HepG2 (cell line): ENCODE data around the gene B4GALT5. TPM values are rescaled to one million over a fixed set of nuclear protein-coding genes. Genes with fewer than 3 reads are reported as not detected.

ENCODE experiments used
- ATAC-seq: fragments of 200-7000 bp; cut with Tn5 transposase; 3 replicates; pipeline ENCODE4 v1.9.1; 2020; ENCODE audit warnings: mild to moderate bottlenecking, moderate library complexity
- BruUV-seq: library from RNA; stranded (reverse); fragments of 400-500 nt; replicated peaks from 2 replicates; lab custom pipeline; 2021; lab: Mats Ljungman, UMichigan
- CTCF ChIA-PET: fragments of 300-600 bp; formaldehyde crosslinking; extraction: SDS; loops from one replicate; lab custom pipeline; 2021; ENCODE audit warnings: low total read pairs, inconsistent platforms, low intra/inter-chr PET ratio; lab: Yijun Ruan, JAX
- POLR2A ChIA-PET: fragments of 350-600 bp; sonication (Branson Sonifier 250); formaldehyde crosslinking; loops from one replicate; lab custom pipeline; 2020; ENCODE audit warnings: antibody characterized with exemption, inconsistent platforms; lab: Yijun Ruan, JAX
- DNase-seq: peaks from one replicate; pipeline ENCODE4 v3.0.0-alpha.2; 2015; ENCODE audit warnings: low spot score
- FAIRE-seq: peaks from 3 replicates; lab custom pipeline; 2011; peaks lifted over from hg19 to GRCh38; lab: Jason Lieb, UNC
- H2AFZ ChIP-seq: one replicate; pipeline ENCODE4 v1.6.1; 2011; ENCODE audit warnings: low read length, inconsistent platforms
- H3K27ac ChIP-seq: fragments of 300-600 bp; 3 replicates; pipeline ENCODE4 v1.8.0; 2011; ENCODE audit warnings: mixed run types, mild to moderate bottlenecking, mixed read lengths, low read length, inconsistent platforms; ENCODE audit not compliant: insufficient read depth; ENCODE audit errors: extremely low read length
- H3K27me3 ChIP-seq, 2 experiments: fragments of 200-600 bp in 1 of 2; 2 replicates in 1 of 2; 3 replicates in 1 of 2; pipeline versions ENCODE4 v1.6.0 to v1.8.0; 2011; ENCODE audit warnings: low read length in 2 of 2, mild to moderate bottlenecking in 2 of 2, moderate library complexity in 2 of 2, inconsistent platforms in 1 of 2; ENCODE audit not compliant: insufficient read depth in 2 of 2, control insufficient read depth in 1 of 2
- H3K36me3 ChIP-seq, 2 experiments: fragments of 200-600 bp in 1 of 2; replicated peaks in 1 of 2; 2 replicates in 1 of 2; 3 replicates in 1 of 2; pipeline versions ENCODE4 v1.5.1 to v1.8.0; 2011; ENCODE audit warnings: low read length in 2 of 2, inconsistent platforms in 1 of 2; ENCODE audit not compliant: insufficient read depth in 2 of 2, control insufficient read depth in 1 of 2
- H3K4me1 ChIP-seq: 2 replicates; pipeline ENCODE4 v1.5.1; 2012; ENCODE audit warnings: low read length, inconsistent platforms; ENCODE audit not compliant: insufficient read depth
- H3K4me2 ChIP-seq: 2 replicates; pipeline ENCODE4 v1.6.0; 2011; ENCODE audit warnings: low read depth, low read length, inconsistent platforms
- H3K4me3 ChIP-seq, 3 experiments: fragments of 200-600 bp in 1 of 3; sonication (generic), shearing (Covaris generic) in 1 of 3; replicated peaks in 1 of 3; 2 replicates each; pipeline ENCODE4 v1.5.1; 2011 to 2016; ENCODE audit warnings: low read length in 3 of 3, inconsistent platforms in 2 of 3, low read depth in 2 of 3, mild to moderate bottlenecking in 2 of 3, control low read depth in 1 of 3, mixed read lengths in 1 of 3; ENCODE audit not compliant: insufficient read depth in 1 of 3
- H3K79me2 ChIP-seq: one replicate; pipeline ENCODE4 v1.6.1; 2011; ENCODE audit warnings: low read length, inconsistent platforms; ENCODE audit not compliant: insufficient read depth
- H3K9ac ChIP-seq: 2 replicates; pipeline ENCODE4 v1.6.0; 2011; ENCODE audit warnings: mild to moderate bottlenecking, low read depth, low read length, inconsistent platforms; ENCODE audit not compliant: insufficient read depth
- H3K9me3 ChIP-seq: 2 replicates; pipeline ENCODE4 v1.5.1; 2012; ENCODE audit warnings: mild to moderate bottlenecking, low read length
- H4K20me1 ChIP-seq: 2 replicates; pipeline ENCODE4 v1.6.0; 2011; ENCODE audit warnings: inconsistent platforms, mild to moderate bottlenecking, low read length, moderate library complexity; ENCODE audit not compliant: insufficient read depth
- ARID4A ChIP-seq: sonication (generic); formaldehyde crosslinking; IDR thresholded peaks from 2 replicates; pipeline ENCODE4 v1.5.0; 2020; ENCODE audit warnings: mild to moderate bottlenecking, missing genetic modification reagents, borderline replicate concordance
- CHD4 ChIP-seq: fragments of 200-600 bp; sonication (generic); IDR thresholded peaks from 2 replicates; pipeline ENCODE4 v1.7.0; 2017; ENCODE audit warnings: mild to moderate bottlenecking, low read length, borderline replicate concordance
- FOXA3 ChIP-seq: IDR thresholded peaks from 2 replicates; pipeline ENCODE4 v1.6.1; 2016; ENCODE audit warnings: missing genetic modification reagents, missing compliant biosample characterization
- FOXC1 ChIP-seq: sonication (generic); formaldehyde crosslinking; IDR thresholded peaks from 2 replicates; pipeline ENCODE4 v1.8.0; 2022; ENCODE audit warnings: mild to moderate bottlenecking, missing genetic modification reagents, borderline replicate concordance
- ZNF501 ChIP-seq: sonication (generic); formaldehyde crosslinking; IDR thresholded peaks from 2 replicates; pipeline ENCODE4 v1.5.1; 2020; ENCODE audit warnings: mild to moderate bottlenecking, moderate library complexity, missing genetic modification reagents
- WGBS: methylation state at CpG from one replicate; pipeline ENCODE4 v1.1.6; 2017; ENCODE audit warnings: low lambda C conversion rate; 5-methylcytosine and 5-hydroxymethylcytosine counted together
- in situ Hi-C: cut with HindIII; loops from 2 replicates; pipeline ENCODE4 v1.10.0; 2017; ENCODE audit warnings: low pct_unique_long_range_greater_than_20kb; ENCODE audit not compliant: extremely low pct_ligation_motif_present
- intact Hi-C: fragments of 100-400 bp; cut with micrococcal nuclease; formaldehyde crosslinking; loops from one replicate; pipeline ENCODE4 v1.10.0; 2022; ENCODE audit not compliant: unreplicated experiment
- polyA plus RNA-seq, 8 experiments: library from polyadenylated mRNA; depleted of rRNA in 3 of 8; stranded (reverse) in 7 of 8; unstranded in 1 of 8; fragments of >200 nt; fragmentation: Illumina TruSeq in 4 of 8; extraction: Trizol in 4 of 8; gene quantifications; 2 replicates each; pipeline versions ENCODE4 v1.2.1 to v1.2.3, GENCODE V29; 2011 to 2016; ENCODE audit warnings: low read depth in 4 of 8, missing spikeins in 1 of 8, mixed read lengths in 1 of 8; ENCODE audit not compliant: insufficient read depth in 1 of 8
- total RNA-seq, 5 experiments: library from RNA; depleted of rRNA; stranded (reverse); fragments of >200 nt; fragmentation: Illumina TruSeq; extraction: Trizol; gene quantifications; 2 replicates each; pipeline ENCODE4 v1.2.3, GENCODE V29; 2016; ENCODE audit warnings: low read depth in 1 of 5
- TF ChIP-seq, protein P1 (sequence below): sonication (generic); formaldehyde crosslinking; conservative IDR thresholded peaks from 2 replicates; pipeline ENCODE4 v1.4.0; 2020; ENCODE audit warnings: mild to moderate bottlenecking, missing genetic modification reagents, moderate library complexity
- TF ChIP-seq, protein P2 (sequence below): sonication (generic); formaldehyde crosslinking; IDR thresholded peaks from 2 replicates; pipeline ENCODE4 v1.5.1; 2020; ENCODE audit warnings: mild to moderate bottlenecking, missing genetic modification reagents, moderate library complexity

The B4GALT5 gene
- total and polyA plus RNA-seq, 2 of the 13 experiments (the other 11 are each of a cell fraction or from before 2014, with no cell fraction given): 27.3 to 30.9 TPM

DNA sequence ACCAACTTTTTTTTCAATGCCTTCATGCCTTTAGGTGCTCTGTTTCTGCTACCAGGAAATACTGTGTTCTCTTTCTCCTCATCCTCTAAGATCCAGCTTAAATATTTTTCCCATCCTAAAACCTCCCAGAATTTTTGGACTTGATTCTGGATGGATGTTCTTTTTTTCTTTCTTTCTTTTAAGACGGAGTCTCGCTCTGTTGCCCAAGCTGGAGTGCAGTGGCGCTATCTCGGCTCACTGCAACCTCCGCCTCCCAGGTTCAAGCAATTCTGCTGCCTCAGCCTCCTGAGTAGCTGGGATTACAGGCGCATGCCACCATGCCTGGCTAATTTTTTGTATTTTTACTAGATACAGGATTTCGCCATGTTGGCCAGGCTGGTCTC, 11.5 kb upstream of the B4GALT5 start (continued):
- TF ChIP-seq, protein P1, sequence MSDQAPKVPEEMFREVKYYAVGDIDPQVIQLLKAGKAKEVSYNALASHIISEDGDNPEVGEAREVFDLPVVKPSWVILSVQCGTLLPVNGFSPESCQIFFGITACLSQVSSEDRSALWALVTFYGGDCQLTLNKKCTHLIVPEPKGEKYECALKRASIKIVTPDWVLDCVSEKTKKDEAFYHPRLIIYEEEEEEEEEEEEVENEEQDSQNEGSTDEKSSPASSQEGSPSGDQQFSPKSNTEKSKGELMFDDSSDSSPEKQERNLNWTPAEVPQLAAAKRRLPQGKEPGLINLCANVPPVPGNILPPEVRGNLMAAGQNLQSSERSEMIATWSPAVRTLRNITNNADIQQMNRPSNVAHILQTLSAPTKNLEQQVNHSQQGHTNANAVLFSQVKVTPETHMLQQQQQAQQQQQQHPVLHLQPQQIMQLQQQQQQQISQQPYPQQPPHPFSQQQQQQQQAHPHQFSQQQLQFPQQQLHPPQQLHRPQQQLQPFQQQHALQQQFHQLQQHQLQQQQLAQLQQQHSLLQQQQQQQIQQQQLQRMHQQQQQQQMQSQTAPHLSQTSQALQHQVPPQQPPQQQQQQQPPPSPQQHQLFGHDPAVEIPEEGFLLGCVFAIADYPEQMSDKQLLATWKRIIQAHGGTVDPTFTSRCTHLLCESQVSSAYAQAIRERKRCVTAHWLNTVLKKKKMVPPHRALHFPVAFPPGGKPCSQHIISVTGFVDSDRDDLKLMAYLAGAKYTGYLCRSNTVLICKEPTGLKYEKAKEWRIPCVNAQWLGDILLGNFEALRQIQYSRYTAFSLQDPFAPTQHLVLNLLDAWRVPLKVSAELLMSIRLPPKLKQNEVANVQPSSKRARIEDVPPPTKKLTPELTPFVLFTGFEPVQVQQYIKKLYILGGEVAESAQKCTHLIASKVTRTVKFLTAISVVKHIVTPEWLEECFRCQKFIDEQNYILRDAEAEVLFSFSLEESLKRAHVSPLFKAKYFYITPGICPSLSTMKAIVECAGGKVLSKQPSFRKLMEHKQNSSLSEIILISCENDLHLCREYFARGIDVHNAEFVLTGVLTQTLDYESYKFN (CRISPR knock-in tag): 0 out of 2 replicates have a peak, but pooled peaks have one; percentile 0
- TF ChIP-seq CHD4: peak; percentile 51; the same call in 1 of the 2 replicates
- TF ChIP-seq FOXC1 (CRISPR knock-in tag): 0 out of 2 replicates have a peak, but pooled peaks have one; percentile 42
- TF ChIP-seq ZNF501 (CRISPR knock-in tag): peak; percentile 53; the same call in 1 of the 2 replicates

- 22% methylated on average over 7 of the region's 7 CpGs for WGBS
- Histone ChIP-seq H3K4me1 (peaks cover 33% of the 10 kb centered on the region), H3K9ac (peak overlapping the region; percentile 19; the same call in 1 of the 2 replicates), H3K27ac (no peak overlapping the region), H3K27me3 (no peaks in the 10 kb centered on the region; a peak in 1 of 5 replicates), H3K4me2 (peak overlapping the region; percentile 72), H2AFZ (peak overlapping the region; percentile 85), H3K9me3 (no peaks in the 10 kb centered on the region), H4K20me1 (no peaks in the 10 kb centered on the region), H3K36me3 (no peaks in the 10 kb centered on the region), H3K4me3 (peak overlapping the region in 2 of 3 experiments; percentile 24 to 40; a peak in 4 of 6 replicates), H3K79me2 (no peaks in the 10 kb centered on the region)
- in situ Hi-C loops: no loop called here
- no TSS peak for BruUV-seq
- ATAC-seq (peak; percentile 77), DNase-seq (peak; percentile 61), FAIRE-seq (no peak)
- intact Hi-C loops: no loop called here
- POLR2A ChIA-PET: interaction anchor here (1.3 kb wide), 2 partner anchors 10 to 34 kb away, joined by 3 to 4 read pairs; no protein-coding TSS in a partner anchor
- CTCF ChIA-PET: no interaction called here
- TF ChIP-seq, protein P2, sequence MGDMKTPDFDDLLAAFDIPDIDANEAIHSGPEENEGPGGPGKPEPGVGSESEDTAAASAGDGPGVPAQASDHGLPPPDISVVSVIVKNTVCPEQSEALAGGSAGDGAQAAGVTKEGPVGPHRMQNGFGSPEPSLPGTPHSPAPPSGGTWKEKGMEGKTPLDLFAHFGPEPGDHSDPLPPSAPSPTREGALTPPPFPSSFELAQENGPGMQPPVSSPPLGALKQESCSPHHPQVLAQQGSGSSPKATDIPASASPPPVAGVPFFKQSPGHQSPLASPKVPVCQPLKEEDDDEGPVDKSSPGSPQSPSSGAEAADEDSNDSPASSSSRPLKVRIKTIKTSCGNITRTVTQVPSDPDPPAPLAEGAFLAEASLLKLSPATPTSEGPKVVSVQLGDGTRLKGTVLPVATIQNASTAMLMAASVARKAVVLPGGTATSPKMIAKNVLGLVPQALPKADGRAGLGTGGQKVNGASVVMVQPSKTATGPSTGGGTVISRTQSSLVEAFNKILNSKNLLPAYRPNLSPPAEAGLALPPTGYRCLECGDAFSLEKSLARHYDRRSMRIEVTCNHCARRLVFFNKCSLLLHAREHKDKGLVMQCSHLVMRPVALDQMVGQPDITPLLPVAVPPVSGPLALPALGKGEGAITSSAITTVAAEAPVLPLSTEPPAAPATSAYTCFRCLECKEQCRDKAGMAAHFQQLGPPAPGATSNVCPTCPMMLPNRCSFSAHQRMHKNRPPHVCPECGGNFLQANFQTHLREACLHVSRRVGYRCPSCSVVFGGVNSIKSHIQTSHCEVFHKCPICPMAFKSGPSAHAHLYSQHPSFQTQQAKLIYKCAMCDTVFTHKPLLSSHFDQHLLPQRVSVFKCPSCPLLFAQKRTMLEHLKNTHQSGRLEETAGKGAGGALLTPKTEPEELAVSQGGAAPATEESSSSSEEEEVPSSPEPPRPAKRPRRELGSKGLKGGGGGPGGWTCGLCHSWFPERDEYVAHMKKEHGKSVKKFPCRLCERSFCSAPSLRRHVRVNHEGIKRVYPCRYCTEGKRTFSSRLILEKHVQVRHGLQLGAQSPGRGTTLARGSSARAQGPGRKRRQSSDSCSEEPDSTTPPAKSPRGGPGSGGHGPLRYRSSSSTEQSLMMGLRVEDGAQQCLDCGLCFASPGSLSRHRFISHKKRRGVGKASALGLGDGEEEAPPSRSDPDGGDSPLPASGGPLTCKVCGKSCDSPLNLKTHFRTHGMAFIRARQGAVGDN (CRISPR knock-in tag): no peak
- TF ChIP-seq FOXA3 (CRISPR knock-in tag) (peak; percentile 9; the same call in 1 of the 2 replicates), ARID4A (0 out of 2 replicates have a peak, but pooled peaks have one; percentile 14)
Observed at GRCh38 chr20:49724408-49725223, 10.9 kb upstream of the B4GALT5 start.
